NCI-H146 treated with DMSO at 0.1 percent for 48 hours (cell line): ENCODE data around the gene GNAO1.
"Not testable (repeated sequence)": the region's sequence is repeated elsewhere in the genome, so short reads cannot be mapped to it uniquely, and the experiment has no call there.

Experiments
- DNase-seq: peaks from one replicate; lab custom pipeline; 2025; ENCODE audit not compliant: unreplicated experiment; lab: John Stamatoyannopoulos, UW

Gene GNAO1

DNA sequence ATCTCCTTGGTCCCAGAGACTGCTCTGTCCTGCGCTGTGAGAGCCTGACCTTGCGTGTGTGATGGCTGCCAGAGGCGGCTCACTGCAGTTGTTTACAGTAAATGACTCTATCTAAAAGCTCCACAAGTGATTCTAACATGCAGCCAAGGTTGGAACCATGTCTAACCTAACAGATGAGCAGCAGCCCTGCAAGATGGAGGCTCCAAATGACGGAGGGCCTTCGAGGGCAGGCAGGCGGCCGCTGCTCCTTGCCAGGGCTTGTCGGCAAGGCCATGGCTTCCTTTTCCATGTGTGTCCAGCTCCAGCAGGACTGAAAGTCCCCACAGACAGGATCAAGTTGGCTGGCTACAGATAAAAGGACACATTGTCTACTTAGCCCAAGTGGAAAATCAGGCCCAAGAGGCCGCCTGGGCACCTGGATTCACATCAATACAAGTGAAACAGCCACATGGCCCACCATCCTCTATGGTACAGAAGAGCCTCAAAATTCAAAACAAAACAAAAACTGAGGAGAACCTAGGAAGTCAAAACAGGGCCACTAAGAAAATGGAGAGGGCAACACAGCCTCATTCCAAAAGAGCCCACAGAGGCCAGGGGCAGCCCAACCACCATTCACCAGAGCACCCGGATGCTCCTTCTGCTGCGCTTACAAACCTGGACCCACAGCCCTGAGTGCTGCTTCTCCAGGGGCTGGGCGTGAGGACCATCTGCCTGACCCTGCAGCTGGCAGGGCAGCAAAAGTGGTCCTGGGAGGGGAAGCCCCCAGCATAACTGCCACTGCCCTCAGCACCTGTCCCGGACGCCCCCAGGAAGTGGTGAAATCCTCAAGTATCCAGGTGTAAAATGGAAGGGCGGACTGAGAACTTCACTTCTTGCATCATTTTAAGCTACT, 169.1 kb downstream of the GNAO1 start:
- no peak for DNase-seq

DNA sequence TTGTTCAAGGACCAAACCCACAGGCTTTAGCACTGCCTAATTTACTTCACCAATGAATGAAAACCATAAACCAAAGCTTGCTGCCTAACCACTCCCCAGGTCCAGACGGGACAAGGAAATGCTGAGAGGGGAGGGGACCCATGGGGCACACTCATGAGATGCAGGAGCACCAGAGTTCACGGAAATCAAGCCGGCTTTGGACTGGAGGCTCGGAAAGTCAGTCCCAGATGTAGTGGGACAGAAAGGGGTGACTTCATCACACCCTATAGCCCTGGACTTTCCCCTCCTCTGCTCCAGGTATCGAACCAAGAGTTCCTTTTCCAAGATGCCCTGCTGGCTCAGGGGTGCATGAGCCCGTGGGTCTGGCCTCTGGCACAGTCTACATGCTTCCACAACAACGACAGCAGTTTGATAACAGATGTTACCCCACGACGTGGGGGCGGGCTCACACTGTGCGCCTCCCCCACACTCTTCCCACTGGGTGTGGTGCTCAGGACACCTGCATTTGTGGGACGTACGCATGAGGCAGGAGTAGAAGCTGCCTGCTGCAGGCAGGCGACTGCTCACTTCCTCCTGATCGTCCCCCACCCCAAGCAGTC, 170.9 kb downstream of the GNAO1 start:
- DNase-seq: no peak

DNA sequence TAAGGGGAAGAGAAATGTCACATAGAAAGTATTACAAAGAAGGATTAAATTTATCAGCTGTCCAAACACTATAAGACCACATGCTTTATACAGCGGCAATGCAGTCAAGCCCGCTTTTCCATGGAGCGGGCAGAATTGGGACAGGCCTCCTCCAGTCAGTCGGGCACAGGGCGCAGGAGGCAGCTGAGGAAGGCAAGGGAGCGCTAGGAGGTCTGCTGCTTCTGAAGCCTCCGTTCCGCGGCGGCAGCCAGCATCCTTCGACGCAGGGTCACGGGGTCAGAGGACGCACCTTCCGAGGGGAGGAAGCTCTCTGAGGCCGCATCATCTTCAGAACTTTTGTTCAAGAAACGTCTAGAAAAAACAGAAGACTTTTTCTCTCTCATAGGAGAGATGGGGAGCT, 171.4 kb downstream of the GNAO1 start:
- no peak for DNase-seq

DNA sequence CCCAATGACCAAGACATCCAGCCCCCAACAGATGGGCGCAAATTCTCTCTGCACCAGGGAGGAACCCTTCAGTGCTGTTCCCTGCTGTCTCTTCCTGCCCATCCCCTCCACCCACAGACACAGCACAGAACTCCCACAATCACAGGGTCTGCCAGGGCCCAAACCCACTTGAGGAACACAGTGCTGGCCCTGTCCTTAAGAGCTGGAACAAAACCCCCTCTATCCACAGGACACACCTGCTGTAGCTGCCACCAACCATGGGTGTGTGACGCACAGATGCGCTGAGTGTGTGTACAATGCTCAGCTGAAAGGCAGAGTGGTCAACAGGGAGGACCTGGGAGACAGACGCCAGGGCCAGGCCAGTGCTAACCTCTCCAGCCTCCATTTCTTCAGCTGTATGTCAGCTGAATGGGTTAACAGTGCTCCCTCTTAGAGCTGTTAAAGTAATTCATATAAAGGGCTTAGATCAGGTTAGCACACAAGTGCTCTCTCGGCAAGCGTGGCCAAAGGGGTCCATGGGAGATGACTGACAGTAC, 172.0 kb downstream of the GNAO1 start:
- DNase-seq: no peak

DNA sequence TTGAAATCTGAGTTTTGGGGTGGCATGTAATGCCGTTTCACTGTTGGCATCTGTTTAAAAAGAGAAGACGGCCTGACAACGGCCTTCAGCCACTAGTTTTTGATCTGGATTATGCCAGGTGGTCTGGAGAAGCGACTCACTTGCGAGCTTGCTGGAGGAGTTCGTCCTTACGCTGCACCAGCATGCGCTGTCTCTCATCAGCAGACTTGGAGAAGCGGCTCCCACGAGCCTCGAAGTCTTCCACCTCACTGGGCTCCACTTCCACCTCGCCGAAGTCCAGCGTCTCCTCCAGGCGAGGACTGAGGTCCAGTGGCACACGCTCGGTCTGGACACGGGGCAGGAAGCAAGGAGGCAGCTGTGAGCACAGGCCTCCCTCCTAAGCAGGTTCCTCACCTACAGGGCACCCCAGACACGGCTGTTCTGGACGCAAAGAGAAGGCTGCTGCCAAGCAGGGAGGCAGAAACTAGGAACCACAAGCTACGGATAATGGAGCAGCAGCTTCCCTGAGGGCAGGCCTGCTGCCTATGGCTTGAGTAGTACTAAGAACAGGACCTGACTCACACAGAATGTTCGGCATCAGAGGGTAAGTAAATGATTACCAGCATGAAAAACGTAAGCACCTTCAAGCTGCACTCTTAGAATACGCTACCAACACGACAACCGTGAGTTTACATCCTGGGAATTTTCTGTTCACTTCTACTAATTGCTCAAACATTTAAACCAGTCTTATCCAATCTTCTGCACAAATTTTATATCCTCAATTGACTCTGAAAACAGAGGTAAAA, 172.7 kb downstream of the GNAO1 start:
- no peak for DNase-seq

DNA sequence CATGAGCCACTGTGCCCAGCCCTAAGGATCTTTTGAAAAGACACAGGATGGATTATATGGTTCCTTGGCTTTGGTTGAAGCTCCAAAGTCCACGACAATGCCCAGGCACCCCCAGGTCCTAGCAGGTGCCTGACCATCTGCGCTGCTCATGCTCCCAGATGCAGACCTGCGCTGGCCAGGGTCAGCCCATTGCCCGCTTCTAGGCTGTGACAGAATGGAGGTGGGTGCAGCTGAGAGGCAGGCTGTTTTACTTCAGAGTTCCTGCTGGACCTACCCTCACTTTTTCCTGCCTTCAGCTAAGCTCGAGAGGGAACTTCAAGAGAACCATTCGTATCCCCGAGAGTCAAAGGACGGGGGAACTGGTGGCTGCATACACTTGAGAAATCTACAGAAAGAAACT, 173.6 kb downstream of the GNAO1 start:
- no peak for DNase-seq

DNA sequence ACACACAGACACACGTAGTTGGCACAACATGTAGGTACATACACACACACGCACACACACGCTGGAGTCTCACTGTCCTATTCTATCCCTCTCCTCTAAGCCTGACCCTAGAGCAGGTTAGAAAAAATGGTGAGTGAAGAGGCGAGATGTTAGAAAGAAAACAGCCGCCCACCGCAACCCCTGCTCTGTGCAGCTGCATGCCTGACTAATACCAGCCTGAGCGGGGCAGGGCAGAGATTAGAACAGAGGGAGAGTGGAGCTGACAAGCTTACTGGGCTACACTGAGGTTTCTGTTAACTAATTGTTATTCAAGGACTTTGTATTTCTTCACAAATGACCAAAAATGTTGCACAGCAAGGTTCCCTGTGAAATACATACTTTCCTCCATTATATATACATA, 174.3 kb downstream of the GNAO1 start:
- DNase-seq: no peak

DNA sequence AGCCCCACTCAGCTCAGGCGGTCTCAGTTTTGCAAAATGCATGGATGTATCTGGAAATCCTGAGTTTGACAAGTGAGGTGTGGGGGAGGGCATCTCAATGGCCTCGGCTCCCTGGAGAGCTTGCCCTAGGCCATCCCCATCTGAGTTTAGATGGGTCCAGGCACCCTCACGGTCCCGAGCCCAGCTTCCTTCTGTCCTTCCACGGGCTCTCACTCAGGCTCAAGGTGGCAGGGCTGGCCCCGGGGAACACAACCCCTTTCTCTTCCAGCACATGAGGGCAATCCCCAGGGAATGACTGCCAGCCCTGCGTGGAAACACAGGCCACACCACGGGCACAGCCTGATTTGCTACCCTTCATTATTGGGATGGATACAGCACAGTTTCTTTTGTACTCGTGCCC, 175.7 kb downstream of the GNAO1 start:
- DNase-seq: no peak

DNA sequence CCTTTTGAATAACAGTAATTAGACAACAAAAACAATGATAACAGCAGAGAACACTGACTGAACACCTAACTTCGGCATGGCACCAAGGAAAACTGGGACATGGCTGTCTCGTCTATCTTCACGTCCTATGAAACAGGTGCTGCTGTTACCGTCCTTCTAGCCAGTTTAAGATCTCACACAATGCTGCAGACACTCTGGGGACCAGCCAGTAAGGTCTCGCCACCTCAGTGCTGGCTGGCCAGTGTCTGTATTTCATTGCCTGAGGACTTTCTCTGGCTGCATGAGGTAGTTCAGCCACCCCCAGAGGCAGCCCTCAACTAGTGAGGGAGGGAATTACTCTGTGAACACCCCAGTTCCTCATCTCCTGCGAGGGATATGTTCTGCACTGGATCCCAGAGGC, 176.5 kb downstream of the GNAO1 start:
- no peak for DNase-seq

DNA sequence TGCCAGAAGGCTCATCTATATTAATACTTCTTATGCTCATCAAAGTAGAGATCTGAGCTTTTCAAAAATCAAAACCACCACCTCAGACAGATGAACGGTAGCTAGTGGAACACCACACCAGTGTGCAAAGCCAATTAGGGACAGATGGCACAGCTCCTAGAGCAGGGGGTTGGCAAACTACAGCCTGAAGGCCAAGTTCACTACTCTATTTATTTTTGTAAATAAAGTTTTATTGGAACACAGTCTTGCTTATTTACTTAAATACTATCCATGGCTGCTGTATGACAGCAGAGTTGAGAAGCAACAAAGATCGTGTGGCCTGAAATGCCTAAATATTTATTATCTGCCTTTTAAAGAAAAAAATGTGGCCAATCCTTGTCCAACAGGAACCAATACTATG, 177.3 kb downstream of the GNAO1 start:
- no peak for DNase-seq

DNA sequence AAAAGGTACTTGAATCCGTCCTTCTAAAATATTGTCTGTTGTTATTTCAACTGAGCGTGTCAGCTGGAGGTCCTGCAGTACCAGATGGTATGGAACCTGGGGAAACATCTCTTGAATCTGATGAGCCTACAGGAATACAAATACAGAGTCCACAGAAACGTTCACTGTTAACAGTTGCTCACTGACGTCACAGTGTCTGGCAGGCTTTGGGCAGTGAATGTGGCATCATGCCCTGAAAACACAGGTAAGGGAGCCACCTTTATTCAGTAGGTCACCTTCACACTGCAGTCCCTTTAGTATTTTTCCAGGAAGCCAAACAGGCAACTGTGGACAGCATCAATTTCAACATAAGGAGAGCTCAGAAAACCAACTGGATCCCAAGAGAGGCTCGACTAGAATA, 177.9 kb downstream of the GNAO1 start:
- no peak for DNase-seq

DNA sequence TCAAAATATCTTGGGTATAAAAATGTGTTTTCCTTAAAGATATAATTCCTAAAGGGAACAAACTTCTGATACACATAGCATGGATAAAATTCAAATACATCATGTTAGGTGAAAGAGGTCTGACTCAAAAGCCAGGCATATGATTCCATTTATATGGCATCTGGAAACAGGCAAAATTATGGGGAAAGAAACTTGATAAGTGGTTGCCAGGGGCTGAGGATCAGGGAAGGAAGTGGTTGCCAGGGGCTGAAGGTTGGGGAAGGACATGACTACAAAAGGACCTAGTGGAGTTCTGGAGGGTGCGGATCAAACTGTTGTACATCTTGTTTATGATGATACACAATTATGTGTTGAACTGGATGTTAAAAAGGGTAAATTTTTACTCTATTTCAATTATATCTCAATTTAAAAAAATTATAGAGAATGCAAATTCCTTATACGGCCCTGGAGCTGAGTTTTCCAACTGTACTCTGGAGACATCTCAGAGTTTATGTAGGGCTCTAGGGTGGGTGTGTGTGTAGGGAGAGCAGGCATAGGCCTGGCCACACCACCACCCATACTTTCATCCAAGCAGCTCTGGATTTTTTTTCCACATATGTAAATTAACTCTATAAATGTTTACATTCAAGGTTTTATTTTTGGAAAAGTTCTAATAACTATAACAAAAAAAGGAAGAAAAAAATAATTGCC, 179.0 kb downstream of the GNAO1 start:
- DNase-seq: no peak

DNA sequence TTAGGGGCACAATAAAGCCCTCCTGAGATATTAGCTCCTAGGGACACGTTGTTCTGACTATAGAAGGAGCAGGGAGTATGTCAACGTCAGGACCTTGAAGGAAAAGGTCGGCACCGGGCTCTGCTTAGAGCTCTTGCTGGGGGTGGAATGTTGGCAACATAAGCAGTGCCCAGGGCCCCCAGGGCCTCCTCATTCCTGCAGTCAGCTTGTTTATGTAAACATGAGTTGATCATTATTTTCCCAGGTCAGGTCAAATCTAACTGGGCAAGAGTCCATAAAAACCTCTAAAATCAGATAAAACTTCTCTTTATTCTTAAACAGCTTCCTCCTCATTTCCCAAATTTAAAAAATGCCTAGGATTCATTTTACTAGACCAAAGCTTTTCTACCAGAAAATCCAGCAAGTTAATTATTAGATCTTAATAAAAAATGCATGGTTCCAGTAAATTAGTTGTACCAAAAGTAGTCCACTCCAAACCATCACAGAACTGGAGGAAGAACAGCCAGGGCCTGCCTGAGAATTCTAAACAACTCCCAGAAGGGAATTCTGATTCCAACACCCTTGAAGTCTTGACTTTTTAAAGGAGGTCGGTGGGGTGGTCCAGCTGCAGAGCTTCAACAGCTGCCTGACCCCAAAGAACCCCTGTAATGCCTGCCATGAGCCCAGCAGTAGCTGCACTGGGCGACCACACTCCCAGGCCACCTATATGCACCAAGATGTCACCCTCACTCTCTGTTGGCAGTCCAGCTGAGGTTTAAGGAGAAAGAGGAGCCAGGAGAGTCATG, 179.8 kb downstream of the GNAO1 start:
- DNase-seq: no peak

DNA sequence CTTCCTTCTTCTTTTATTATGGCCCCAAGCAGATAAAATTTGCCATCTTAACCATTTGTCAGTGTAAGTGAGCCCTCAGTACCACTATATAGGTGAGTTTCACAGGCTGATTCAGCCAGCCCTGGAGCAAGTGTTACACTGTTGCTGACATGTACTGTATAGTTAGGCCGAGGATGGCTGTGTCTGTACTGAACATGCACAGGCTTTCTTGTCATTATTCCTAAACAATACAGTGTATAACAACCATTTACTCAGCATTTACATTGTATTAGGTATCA, 180.3 kb downstream of the GNAO1 start:
- DNase-seq: no peak

DNA sequence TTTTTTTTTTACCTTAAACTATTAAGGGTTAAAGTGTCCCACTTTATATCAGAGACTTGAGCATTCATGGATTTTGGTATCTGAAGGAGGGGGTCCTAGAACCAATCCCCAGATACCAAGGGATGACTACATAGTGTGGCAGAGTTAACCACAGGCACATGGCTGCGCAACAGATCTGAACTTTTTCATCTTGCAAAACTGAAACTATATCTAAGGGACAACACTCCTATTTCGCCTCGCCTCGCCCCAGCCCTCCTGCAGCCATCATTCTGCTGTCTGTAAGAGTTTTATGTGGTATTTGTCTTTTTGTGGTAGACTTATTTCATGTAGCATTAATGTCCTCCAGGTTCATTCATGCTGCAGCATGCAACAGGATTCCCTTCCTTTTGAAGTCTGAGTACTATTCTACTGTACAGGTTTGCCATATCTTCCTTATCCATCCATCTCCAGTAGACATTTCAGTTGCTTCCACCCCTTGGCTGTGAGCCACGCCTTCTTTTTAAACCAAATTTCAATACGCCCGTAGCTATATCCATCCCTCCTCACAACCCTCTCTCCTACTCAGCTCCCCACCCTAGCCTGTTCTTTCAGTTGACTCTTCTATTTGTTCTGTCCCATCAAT, 180.8 kb downstream of the GNAO1 start:
- DNase-seq: no peak

DNA sequence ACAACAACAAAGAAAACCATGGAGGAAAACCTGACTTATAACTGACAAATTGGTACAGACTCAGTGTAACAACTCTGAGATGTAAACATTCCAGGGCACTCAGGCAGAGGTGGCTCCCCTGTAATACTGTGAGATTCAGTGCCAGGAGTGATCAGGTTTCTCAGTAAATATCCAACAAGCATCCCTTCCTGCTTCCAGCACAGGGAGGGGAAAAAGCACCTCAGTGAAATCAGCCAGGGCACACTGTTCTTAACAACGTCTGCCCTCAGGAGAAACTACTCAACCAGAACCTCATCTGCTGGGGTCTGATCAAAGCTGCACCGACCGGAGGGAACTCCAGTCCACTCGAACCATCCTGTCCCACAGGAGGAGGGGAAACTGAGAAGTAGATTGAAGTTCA, 181.7 kb downstream of the GNAO1 start:
- DNase-seq: no peak

DNA sequence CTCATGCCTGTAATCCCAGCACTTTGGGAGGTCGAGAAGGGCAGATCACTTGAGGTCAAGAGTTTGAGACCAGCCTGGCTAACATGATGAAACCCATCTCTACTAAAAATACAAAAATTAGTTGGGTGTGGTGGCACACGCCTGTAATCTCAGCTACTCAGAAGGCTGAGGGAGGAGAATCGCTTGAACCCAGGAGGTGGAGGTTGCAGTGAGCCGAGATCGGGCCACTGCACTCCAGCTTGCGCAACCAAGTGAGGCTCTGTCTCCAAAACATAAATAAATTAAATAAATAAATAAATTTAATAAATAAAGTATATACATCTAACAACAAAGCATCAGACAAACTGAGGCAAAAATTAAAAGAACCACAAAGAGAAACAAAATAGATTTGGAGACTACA, 184.5 kb downstream of the GNAO1 start:
- not testable (repeated sequence) for DNase-seq

DNA sequence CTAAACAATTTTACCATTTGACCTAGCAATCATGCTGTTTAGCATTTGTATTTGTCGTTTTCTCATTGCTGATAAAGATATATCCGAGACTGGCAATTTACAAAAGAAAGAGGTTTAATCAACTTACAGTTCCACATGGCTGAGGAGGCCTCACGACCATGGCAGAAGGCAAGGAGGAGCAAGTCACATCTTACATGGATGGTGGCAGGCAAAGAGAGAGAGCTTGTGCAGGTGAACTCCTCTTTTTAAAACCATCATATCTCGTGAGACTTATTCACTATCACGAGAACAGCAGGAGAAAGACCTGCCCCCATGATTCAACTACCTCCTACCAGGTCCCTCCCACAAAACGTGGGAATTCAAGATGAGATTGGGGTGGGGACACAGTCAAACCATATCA, 187.8 kb downstream of the GNAO1 start:
- DNase-seq: not testable (repeated sequence)

DNA sequence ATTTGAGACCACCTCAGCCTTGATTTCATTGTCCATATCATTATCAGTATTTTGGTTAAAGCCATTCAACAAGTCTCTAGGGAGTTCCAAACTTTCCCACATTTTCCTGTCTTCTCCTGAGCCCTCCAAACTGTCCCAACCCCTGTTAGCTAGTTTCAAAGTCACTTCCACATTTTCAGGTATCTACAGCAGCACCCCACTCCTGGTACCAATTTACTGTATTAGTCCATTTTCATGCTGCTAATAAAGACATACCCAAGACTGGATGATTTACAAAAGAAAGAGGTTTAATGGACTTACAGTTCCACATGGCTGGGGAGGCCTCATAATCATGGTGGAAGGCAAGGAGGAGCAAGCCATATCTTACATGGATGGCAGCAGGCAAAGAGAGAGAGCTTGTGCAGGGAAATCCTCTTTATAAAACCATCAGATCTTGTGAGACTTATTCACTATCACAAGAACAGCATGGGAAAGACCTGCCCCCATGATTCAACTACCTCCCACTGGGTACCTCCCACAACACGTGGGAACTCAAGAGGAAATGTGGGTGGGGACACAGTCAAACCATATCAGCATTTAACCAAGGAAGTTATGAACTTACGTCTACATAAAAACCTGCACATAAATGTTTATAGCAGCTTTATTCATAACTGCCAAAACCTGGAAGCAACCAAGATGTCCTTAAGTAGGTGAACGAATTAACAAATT, 189.6 kb downstream of the GNAO1 start:
- DNase-seq: not testable (repeated sequence)
